DMS79 (cell line): ENCODE results near the gene PAFAH2.

Experiments
- DNase-seq: peaks from one replicate; lab custom pipeline; 2025; lab: John Stamatoyannopoulos, UW

Gene PAFAH2

GRCh38 chr1:26031196-26031595 is 33.3 kb upstream of the PAFAH2 start:
- no peak for DNase-seq

GRCh38 chr1:26029864-26030481 is 32.1 kb upstream of the PAFAH2 start:
- no peak for DNase-seq

GRCh38 chr1:26029054-26029863 is 31.4 kb upstream of the PAFAH2 start:
- no peak for DNase-seq

- DNase-seq, result no peak
Observed at GRCh38 chr1:26028490-26028980, 30.7 kb upstream of the PAFAH2 start.

GRCh38 chr1:26027716-26028489 is 30.0 kb upstream of the PAFAH2 start:
- DNase-seq, result no peak

GRCh38 chr1:26025517-26025916 is 27.7 kb upstream of the PAFAH2 start:
- no peak for DNase-seq

- no peak for DNase-seq
Observed at GRCh38 chr1:26025060-26025459, 27.2 kb upstream of the PAFAH2 start.

- DNase-seq, result no peak
Observed at GRCh38 chr1:26023826-26024225, 26.0 kb upstream of the PAFAH2 start.

- DNase-seq, result no peak
Observed at GRCh38 chr1:26023009-26023408, 25.1 kb upstream of the PAFAH2 start.

GRCh38 chr1:26022404-26022779 is 24.5 kb upstream of the PAFAH2 start:
- DNase-seq, result no peak

- no peak for DNase-seq
Observed at GRCh38 chr1:26021647-26022403, 24.0 kb upstream of the PAFAH2 start, which contains the start of gene EXTL1. Gene EXTL1 (plus strand): TSS chr1:26021775. CDS start chr1:26022647, 872 bp downstream.

- no peak for DNase-seq
Observed at GRCh38 chr1:26020941-26021646, 23.2 kb upstream of the PAFAH2 start.

GRCh38 chr1:26020330-26020768 is 22.5 kb upstream of the PAFAH2 start:
- no peak for DNase-seq

- DNase-seq, result no peak
Observed at GRCh38 chr1:26019641-26020315, 21.9 kb upstream of the PAFAH2 start.

- DNase-seq, result no peak
Observed at GRCh38 chr1:26017606-26018005, 19.7 kb upstream of the PAFAH2 start.

- DNase-seq, result no peak
Observed at GRCh38 chr1:26016953-26017545, 19.2 kb upstream of the PAFAH2 start.

GRCh38 chr1:26016258-26016952 is 18.5 kb upstream of the PAFAH2 start:
- no peak for DNase-seq

- no peak for DNase-seq
Observed at GRCh38 chr1:26015358-26015757, 17.5 kb upstream of the PAFAH2 start.

- DNase-seq, result no peak
Observed at GRCh38 chr1:26014179-26014578, 16.3 kb upstream of the PAFAH2 start.

GRCh38 chr1:26012864-26013263 is 15.0 kb upstream of the PAFAH2 start:
- no peak for DNase-seq
